Stimulated activated CD4-positive, alpha-beta T cell treated with anti-CD3 and anti-CD28 coated beads, Interleukin-12 subunit alpha, Interleukin-12 subunit beta, amount 100 ng/mL, for 48 hours (primary cell): ENCODE results near the gene OVCA2.
"Not testable (repeated sequence)": the region's sequence is repeated elsewhere in the genome, so short reads cannot be mapped to it uniquely, and the experiment has no call there.

Experiments used
- DNase-seq, 3 donors: peaks; one replicate each; pipeline ENCODE4 v3.0.0-alpha.2; 2020; ENCODE audit warnings: low read depth in 2 of 3, low spot score in 1 of 3

The OVCA2 gene

DNA sequence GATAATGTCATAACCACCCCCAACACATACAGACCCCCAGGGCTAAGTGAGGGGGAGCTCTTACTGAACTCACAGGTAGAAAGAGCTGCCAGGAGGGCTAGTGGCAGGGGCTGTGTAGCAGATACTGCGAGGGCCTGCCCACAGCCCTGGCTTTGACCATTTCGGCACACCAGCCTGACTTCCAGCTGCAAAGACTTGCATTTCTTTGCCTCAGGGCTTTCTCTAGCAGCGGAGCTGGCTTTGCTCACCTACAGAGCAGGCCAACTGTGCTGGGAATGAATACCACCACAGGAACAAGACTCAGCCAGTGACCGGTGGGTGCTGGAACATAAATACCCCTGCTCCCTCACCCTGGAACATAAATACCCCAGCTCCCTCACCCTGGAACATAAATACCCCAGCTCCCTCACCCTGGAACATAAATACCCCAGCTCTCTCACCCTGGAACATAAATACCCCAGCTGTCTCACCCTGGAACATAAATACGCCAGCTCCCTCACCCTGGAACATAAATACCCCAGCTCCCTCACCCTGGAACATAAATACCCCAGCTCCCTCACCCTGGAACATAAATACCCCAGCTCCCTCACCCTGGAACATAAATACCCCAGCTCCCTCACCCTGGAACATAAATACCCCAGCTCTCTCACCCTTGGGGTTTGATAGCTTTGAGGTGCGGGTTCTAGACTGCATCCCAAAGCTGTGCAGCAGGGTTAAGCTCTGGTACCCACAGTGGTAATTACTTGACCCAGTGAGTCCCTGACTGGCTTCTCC is 28.4 kb upstream of the OVCA2 start:
- not testable (repeated sequence) for DNase-seq

DNA sequence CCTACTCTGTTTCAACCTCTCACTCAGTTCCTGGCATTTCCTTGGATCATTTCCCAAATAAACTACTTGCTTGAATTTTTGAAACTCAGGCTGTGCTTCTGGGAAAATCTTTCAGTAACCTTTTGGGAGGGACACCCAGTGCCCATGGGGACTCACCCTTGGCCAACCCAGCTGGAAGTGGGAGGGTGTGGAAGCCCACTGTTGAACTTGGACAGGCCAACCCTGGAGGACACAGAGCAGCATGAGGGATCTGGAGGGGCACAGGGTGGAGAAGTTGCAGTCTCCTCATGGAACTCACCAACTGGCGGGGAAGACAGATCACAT is 27.9 kb upstream of the OVCA2 start:
- no peak for DNase-seq

DNA sequence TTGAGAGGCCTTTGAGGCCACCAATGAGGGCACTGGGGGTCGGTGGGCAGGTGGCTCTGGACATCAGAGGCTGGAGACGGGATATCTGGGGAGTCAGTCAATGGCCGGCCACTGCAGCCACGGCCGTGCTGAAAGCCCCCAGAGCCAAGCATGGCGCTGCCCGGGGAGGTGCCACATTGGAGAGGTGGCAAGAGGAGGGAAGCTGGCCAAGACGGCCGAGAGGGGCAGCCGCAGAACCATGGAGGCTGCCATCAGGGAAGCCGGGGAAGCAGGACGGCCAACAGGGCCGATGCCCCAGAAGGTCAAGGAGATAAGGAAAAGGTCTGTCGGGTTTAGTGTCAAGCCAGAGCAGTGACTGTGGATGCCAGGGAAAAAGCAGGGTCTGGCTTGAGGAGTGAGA is 26.5 kb upstream of the OVCA2 start:
- DNase-seq: no peak

DNA sequence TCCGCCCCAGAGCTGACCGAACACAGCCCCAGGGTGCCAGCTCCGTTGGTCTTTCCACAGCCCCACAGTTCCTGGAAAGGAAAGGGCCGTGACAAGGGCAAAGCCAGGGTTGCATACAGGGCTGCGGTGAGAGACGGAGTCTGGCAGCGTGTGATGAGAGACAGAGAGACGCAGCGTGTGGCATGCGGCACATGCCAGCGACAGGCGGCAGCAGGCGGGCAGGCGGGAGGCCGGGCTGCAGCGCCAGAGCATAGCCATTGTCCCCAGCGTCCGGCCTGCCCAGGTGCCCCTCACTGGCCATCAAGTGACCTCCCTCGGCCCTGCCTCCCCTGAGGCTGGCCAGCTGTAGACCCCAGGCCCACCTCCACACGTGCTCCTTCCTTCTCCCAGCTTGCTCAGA is 25.3 kb upstream of the OVCA2 start:
- no peak for DNase-seq

DNA sequence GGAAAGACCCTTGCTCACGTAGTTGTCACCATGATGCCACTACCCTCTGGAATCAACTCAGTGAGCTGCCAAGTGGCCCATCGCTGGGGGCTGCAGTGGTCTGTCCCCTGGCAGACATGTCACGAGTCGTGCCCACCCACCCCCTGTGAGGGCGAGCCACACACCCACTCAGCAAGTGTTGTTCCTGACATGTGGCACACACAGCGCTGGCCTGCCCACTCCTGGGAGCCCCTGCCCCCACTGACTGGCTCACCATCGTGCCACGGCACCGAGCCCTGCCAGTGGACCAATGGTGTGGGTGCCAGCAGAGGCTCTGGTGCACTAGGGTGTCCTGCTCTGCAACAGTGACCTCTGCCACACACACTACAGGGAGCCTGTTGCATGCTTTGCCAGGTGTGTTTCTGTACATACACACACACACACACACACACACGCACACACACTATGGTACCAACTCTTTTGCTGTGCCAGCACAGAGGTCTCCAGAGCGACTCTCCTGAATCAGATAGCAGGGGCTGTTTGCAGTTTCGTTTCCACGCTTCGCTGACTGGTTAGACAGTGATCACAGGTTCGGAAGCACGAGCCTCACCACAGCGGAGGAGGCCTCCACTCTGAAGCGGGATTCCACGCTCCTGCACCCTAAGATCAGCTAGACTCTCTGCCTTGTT is 24.4 kb upstream of the OVCA2 start:
- no peak for DNase-seq

DNA sequence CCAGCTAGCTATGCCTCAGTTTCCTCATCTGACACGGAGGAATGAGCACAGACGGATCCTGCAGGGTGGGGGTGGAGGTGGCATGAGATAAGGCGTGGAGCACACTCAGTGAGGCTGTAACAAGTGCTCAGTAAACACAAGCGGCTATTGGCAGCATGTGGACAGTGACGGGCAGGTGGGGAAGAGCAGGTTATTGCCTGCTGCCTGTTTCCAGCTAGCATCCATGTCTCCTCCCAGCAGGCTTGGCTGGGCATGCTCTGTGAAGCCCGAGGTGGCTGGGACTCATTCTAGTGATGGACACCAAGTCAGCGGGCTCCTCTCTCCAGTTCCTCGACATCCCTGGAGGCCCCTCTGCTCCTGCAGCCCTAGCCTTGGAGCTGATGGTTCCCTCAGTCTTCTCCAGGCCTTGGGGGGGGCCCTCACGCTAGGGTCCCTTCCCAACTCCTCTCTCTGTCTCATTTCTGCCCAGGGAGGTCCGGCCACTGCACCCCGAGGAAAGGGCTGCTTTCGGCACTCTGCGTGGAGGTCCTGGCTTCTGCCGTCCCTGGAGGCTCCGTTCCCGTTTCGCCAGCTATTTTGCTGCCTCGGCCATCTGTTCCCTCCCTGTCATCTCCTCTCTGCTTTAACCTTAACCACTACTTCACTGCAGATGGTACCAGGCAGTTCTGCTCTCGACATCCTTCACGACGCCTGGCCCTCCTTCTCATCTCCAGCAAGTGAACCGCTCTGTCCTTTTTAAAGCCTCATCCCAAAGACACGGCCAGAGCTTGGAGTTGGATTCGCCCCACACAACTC is 22.9 kb upstream of the OVCA2 start:
- no peak for DNase-seq

DNA sequence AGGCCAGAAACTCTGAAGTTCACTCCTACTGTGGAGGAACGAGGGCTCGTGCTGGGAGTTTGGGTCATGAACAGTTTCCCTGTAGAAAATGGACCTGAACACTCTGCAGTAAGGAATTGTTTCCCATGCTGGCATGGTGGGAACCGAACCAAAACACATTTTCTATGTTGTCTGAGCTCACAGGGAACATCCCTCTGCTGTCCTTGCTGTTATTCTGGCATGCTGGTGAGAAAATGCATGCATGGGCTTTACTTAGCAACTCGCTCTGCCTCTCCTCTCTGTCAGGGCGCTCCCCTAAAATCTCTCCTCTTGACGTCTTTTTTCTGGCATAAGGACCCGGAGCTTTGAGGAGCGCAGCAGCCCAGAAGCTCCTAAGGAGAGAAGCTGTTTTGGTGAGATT is 22.1 kb upstream of the OVCA2 start:
- no peak for DNase-seq

DNA sequence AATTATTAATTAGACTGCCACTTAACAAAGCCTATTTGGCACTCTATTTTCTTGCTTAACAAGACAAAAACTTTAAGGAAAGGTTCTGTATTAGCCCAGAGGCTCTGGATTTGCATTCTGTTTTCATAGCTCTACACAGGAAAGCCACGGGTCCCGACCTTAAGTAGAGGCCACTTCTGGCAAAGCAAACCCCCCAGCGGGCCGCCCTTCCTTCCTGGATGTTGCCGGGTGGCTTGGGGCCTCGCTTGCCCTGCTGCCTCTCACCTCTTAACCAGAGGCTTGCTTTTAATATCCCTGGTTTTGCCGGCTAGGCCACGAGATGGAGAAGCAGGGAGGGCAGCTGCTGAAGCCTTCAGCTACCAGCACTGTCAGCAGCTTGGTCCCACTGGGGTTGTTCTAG is 21.1 kb upstream of the OVCA2 start:
- no peak for DNase-seq

DNA sequence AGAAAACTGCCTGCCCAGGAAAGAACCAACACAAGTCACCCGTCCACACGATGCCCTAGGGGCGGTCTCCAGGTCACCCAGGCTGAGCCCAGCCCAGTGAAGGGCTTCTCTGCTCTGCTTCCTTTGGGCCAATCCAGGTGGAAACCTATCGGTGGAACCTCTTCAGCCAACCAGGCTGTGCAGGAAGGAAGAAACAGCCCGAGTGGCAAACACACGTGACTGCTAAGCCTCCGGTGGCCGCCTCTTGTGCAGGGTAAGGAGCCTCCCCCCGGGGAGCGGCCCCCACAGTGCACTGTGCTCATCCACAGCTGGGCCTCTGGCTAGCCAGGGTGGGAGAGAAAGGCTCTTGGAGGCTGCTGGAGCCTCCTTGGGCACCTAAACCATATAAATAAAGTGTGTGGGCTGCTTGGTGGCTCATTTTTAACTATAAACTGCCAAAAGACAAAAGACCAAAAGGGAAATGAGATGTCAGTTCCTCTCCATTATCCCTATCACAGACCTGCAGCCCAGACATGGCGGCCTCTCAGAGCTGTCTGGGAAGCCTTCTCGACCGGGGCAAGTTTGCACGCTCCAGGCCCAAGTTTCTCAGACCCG is 19.1 kb upstream of the OVCA2 start:
- no peak for DNase-seq

DNA sequence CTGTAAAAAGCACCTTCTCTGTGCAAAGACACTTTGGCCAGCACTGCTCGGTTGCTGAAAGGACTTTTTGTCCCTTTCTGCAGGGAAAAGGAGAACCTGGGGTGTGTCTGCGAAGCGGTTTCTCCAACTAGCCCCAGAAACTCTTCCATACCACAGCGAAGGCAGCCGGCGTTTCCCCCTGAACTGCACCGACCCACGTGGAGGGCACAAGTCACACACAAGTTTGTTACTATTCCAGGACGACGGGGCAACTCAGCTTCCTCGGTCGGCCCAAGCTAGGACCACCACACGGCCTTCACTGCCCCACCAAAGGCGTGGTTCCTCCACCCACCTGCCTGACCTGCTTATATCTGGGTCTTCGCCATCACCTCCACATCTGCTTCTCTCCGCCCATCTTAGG is 18.6 kb upstream of the OVCA2 start:
- DNase-seq: no peak

DNA sequence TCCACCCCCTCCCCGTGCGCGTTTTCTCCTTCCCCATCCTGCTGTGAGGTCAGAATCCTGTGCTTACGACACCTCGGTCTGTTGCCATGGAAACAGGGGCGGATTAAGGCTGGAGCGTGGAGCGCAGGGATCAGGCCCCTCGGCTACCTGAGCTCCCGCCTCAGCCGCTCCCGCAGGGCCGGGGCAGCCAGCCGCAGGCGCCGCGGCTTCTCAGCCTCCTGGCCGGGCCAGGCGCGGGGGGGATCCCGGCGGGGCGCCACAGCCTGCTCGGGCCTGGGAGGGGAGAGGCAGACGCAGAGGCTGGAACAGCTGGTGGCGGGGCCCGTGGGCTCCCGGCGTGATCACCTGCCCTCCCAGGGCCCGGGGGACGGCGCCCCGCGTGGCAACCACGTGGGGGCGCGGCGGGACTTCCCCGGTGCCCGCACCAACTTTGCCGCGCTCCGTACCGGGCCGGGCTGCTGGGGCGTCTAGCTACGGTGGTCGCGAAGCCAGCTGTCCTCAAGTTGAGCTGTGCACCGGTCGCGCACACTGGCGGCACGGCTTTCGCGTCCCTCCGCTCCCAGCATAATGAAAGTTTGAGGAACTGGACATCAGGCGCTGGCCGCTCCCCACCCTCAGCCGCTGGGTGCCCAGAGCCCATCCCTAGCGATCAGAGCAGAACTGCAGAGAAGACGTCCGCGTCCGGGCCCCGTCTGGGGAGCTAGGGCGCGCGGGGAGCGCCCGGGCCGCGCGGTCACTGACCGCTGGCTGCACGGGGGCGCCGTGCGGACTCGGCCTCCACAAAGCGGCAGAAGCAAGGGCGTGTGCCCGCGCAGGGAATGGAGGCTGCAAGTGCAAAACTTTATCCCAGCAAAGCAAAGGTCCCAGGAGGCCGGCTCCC is 17.9 kb upstream of the OVCA2 start:
- DNase-seq: no peak

DNA sequence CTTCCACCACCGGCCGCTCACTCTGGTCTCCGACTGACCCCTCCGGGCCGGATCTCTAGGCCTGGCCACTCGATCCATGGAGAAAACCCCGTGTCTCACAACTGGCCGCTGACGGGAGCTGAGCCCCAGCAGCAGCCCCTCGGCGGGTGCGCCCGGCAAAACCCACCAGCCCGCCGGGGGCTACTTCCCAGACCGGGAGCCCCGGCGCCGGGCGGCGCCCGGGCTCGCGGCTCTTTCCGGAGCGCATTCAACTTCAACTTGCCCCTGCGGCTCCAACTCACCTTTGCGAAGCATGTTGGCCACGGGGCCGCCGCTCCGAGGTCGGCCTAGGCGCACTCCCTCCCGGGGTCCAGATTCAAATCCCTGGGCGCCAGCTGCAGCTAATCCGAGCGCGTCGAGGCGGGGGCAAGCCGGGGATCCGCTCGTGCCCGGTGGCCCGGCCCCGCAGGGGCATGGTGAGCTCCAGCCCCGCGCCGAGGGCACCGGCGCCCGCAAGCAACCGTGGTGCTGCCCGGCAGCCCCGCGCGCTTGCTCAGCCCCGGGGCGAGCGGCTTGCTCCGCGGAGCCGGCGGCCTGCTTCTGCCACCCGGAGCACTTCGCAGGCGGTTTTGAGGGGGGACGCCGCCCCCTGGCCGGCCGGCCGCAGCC is 17.1 kb upstream of the OVCA2 start:
- no peak for DNase-seq

DNA sequence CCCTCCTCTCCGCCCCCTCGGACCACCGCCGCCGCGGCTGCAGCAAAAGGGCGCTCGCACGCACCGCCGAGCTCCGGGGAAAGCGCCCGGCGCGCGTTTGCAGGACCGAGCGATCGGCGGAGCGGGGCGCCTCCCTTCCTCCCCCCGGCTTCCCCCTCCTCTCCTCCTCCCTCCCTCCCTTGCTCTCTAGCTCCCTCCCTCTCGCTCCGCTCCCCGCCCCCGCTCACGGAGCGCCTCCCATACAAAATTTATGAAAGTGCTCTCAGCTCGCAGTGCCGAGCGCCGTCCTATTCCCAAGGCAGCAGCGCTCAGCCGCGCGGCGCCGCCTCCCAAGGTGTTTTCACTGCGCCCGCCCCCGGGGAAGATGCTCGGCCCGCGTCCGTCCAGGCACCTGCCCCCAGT is 16.6 kb upstream of the OVCA2 start, which contains the start of gene RTN4RL1:
Gene RTN4RL1, minus strand, starts transcription at position 115 of the 402 bp plus-strand sequence. CDS start 469 bp downstream, outside the sequence.
- DNase-seq: peak in 1 of 3 donors; percentile 54

DNA sequence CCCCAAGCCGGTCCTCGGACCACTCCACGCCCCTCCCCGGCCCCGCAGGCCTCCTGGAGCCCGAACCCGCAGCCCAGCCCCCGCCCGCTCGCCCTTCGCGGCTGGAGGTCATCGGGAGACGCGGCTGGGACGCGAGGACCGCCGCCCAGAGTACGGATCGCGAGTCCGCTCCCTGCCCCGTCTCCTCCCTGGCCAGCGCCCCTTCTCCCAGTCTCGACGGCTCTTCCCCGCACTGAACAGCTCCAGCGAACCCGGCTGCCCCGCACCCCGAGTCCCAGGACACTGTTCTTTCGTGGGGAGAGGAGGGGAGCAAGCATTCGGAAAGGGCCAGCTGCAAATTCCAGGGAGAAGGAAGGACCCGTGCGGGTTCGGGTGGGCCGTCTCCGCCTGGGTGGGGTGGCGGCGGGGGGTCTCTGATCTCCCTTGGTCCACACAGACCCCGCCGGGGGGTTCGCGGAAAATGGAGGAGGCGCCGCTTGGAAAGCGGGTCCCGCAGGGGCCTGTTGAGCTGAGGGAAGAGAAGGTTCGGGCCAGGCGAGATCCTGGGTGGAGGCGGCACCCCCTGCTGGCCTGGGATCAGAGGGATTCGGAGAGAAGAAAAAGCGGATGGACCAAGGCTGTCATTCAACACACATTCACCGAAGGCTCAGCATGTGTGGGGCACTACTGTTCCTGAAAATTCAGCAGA is 16.1 kb upstream of the OVCA2 start:
- no peak for DNase-seq

DNA sequence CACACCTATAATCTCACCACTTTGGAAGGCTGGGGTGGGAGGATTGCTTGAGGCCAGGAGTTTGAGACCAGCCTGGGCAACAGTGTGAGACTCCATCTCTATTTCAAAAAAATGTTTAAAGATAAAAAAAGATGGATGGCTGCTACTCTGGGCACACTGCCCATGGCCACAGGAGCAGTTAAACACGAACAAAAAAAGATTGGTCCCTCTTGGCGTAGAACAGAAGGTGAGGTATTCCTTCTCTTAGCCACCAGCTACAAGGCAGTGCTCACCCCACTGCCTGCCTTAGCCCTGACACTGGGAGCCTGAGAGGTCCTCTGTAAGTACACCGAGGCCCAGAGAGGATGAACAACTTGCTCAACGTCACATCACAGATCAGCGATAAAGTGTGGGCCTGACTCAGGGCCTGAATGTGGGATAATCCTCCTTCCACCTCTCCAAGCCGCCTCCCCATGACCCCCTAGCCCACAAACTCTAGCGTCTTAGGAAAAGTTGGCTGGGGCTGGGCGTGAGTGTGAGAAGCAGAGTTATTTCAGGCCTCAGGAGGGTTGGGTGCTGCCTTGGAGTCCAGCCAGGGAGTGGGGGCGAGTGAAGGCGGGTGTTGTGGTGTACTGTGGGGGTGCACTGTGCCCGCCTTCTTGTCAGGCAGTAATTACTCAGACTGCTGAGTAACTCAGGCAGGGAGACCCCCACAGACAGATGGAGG is 14.1 kb upstream of the OVCA2 start:
- no peak for DNase-seq

DNA sequence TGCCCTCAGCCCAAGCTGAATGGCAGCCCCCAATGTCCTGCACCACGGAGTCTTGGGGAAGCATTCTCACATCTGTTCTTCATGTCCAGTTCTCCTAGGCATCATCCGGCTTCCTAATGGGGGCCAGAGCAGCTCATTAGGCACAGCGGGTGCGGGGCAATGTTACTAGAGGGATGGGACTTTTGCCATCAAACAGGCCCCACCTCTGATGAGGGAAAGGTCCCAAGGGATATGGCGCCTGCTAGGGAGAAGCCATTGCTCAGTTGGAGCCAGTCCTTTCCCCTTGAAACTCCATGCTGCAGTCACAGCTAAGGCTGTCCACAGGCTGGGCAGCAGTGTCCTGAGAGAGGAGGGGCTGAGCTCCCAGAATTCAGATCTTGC is 13.6 kb upstream of the OVCA2 start:
- DNase-seq: no peak

DNA sequence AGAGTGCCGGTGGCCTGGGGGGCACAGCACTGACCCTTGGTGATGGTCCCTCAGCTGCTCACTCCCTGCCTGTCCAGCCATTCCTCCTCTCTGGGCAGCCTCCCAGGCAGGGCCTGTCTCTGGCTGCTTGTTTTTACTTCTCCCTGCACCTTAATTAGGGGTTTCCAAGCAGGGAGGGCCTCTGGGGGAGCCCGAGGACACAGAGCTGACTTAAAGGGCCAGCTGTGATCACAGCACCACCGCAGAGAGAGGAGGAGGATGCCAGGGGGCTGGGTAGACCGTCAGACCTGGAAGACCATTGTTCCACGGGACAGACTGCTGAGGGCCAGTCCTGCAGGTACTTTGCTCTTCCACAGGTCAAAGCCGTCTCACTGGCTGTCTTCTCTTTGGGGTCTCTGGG is 13.1 kb upstream of the OVCA2 start:
- no peak for DNase-seq

DNA sequence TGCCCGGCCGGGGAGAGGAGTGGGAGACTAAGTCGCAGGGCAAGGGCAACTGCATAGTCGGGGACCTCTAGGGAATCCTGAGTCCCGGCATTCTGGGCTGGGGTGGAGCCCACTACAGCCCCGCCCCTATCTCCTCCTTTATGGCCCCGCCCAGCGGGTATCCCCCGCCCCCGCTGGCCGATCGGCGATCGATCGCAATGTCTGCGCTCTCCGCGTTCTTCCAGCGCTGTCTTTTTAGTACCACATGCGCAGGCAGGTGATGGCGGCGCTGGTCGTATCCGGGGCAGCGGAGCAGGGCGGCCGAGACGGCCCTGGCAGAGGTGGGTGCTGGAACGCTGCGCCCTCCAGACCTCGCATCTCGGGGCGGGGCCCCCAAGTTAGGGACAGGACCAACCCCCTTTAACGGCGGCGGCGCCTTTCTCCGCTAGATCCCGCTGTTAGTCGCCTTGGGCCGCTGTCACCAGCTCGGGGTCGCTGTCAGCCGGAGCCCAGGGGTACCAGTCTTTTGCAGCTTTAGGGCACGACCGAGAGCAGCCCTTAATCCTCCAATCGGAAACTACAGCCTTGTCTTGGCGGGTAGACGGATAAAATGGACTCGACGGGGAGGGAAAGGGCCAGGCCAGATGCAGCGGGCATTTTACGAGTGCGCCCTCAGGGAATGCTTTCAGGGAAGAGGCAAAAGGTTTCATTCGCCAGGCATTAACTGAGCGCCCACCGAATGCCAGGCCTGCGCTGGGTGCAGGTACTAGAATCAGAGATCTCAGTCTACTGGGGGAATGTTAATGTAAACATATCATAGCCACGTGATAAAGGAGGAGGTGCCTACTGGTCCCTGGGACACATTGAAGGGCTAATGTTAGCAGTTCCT is 11.7 kb upstream of the OVCA2 start, which contains the start of gene DPH1:
Gene DPH1, plus strand, starts transcription at position 243 of the 868 bp plus-strand sequence. Its CDS starts 17 bp downstream, at position 260.
- peak; percentile 78 to 85 (median 85) for DNase-seq
